Measurements from ENCODE around the gene DXO.
A peak's percentile ranks its signal among the peaks of the same experiment; 100 is the strongest.
"Not testable (repeated sequence)": the region's sequence is repeated elsewhere in the genome, so short reads cannot be mapped to it uniquely, and the experiment has no call there.

DXO gene

GRCh38 chr6:31979238-31979898, 7.4 kb upstream of the DXO start:
- no peak for DNase-seq

GRCh38 chr6:31978831-31979230, 6.9 kb upstream of the DXO start:
- DNase-seq, result no peak

- DNase-seq, result no peak
Measured at GRCh38 chr6:31977816-31978431, 6.0 kb upstream of the DXO start.

DNA sequence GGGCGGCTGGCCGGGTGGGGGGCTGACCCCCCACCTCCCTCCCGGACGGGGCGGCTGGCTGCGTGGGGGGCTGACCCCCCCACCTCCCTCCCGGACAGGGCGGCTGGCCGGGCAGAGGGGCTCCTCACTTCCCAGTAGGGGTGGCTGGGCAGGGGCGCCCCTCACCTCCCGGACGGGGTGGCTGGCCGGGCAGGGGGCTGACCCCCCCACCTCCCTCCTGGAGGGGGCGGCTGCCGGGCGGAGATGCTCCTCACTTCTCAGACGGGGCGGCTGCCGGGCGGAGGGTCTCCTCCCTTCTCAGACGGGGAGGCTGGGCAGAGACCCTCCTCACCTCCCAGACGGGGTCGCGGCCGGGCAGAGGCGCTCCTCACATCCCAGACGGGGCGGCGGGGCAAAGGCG, 4.1 kb upstream of the DXO start:
- DNase-seq, result not testable (repeated sequence)

GRCh38 chr6:31972709-31973350, 892 bp upstream of the DXO start:
- DNase-seq, result no peak

- no peak for DNase-seq
Measured at GRCh38 chr6:31971279-31971992, 502 bp downstream of the DXO start.

DNA sequence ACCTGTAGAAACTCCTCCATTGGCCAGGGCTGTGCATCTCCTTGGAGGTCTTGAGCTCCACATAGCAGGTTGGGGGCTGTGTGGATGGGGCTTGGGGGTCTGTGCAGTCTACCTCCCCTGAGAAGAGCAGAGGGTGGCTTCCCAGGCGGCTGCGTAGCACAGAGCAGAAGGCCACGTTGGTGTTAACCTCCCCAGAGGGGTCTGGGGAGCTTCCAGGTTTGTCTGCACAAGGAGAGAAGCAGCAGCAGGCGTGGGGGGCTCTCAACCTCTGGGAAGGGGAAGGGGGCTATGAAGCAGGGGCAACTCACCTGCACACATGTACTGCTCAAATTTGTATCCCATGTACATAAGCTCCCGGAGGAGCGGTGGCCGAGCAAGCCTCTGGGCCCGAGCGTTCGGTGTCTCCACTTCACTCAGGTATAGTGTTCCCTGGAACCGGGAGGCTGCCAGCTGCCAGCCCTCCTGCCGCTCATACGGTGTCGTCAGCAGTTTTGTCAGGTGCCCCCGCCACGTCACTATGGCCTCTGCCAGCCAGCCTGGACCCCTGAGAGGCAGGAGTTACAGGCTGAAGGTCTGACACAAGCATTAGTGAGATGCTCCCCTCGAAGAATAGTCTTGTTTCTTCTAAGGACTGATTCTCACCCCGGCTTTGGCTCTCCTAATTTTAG, 1.2 kb downstream of the DXO start:
- DNase-seq, result no peak

- DNase-seq, result no peak
Measured at GRCh38 chr6:31969712-31970603, 2.0 kb downstream of the DXO start.

- DNase-seq, result no peak
Measured at GRCh38 chr6:31968791-31969711, 2.9 kb downstream of the DXO start.

DNA sequence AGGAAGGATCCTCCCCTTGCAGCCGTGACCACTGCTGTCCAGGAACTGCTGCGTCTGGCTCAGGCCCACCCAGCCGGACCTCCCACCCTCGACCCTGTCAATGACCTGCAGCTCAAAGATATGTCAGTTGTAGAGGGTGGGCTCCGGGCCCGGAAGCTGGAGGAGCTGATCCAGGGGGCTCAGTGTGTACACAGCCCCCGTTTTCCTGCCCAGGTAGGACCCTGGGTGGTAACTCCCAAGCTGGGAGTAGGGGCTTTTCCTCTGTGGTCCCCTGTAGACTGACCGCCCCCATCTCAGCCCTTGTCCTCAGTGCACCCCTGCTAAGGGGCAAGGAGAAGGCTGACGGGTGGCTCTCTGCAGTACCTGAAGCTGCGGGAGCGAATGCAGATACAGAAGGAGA, 3.6 kb downstream of the DXO start:
- no peak for DNase-seq

GRCh38 chr6:31967926-31968320, 4.0 kb downstream of the DXO start:
- DNase-seq, result no peak

DNA sequence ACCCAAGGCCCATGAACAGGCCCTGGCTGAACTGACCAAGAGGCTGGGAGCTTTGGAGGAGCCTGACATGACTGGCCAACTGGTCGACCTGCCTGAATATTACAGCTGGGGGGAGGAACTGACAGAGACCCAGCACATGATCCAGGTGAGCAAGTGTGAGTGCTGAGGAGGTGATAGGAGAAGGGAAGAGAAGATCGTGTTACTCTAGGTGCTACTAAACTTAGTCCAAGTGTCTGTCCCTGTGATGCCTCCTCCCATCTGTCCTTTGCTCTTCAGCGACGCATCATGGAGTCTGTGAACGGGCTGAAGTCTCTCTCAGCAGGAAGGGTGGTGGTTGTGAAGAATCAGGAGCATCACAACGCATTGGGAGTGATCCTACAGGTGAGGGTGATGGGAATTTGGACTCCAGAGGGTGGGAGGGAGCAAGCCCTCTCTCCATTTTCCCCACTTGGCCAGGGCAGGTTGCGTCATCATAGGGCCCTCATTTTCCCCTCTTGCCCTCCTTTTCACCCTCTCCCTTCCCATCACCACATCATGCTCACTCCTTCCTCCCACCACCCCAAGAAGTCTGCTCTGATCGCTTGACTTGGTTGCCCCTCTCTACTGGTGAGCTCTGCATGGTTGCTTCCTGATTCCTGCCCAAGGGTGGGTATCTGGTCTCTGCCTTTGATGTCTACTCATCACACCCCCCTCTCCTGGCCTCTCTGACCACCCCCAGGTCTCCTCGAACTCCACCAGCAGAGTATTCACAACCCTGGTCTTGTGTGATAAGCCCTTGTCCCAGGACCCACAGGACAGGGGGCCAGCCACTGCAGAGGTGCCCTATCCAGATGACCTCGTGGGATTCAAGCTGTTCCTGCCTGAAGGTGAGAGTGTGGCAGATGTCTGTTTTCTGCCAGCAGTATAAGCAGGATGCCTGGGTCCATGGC, 4.7 kb downstream of the DXO start:
- no peak for DNase-seq

GRCh38 chr6:31966506-31966905, 5.4 kb downstream of the DXO start:
- no peak for DNase-seq

DNA sequence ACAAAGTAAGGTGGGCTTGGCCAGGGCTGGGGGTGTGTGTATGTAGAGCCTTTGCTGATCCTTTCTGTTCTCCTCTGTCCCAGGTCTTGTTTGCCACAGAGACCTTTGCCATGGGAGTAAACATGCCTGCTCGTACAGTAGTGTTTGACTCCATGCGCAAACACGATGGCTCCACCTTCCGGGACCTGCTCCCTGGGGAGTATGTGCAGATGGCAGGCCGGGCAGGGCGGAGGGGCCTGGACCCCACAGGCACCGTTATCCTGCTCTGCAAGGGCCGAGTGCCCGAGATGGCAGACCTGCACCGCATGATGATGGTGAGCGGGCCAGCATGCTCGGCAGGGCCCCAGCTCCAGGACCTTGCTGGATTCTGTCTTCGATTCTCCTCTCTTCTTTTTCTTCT, 6.2 kb downstream of the DXO start:
- no peak for DNase-seq

- DNase-seq, result no peak
Measured at GRCh38 chr6:31963921-31964320, 8.0 kb downstream of the DXO start.

DNA sequence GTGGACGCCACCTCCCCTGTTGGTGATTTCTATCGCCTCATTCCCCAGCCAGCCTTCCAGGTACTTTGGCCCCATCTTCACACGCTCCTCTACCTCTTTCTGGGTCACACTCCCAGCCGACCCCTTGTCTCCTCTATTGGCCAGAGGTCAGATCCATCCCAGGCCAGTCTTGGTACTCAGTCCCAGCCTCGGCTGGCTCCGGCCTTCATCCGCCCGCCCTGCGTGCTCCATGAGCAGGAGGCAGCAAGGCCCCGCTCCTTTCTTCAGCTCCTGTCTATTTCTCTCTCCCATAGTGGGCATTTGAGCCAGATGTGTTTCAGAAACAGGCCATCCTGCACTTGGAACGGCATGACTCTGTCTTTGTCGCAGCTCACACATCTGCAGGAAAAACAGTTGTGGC, 10.3 kb downstream of the DXO start:
- no peak for DNase-seq

GRCh38 chr6:31958741-31959739, 12.9 kb downstream of the DXO start, which contains the start of the genes NELFE and SKIC2:
Gene NELFE, minus strand, starts transcription at chr6:31958971. Its CDS starts 525 bp downstream, at chr6:31958446.
Gene SKIC2, plus strand, starts transcription at chr6:31959175. Its CDS starts 18 bp downstream, at chr6:31959193.
- peak; percentile 98 for DNase-seq

- no peak for DNase-seq
Measured at GRCh38 chr6:31958412-31958740, 13.6 kb downstream of the DXO start.

GRCh38 chr6:31956796-31957195, 15.1 kb downstream of the DXO start:
- DNase-seq, result no peak
